ACC112 (cell line): ENCODE data around the gene TSHZ2.

ENCODE experiments used
- H2AFZ ChIP-seq: fragments of 200-600 bp; sonication (generic); one replicate; pipeline ENCODE4 v1.6.0; 2017; ENCODE audit warnings: antibody characterized with exemption, low read length; ENCODE audit not compliant: unreplicated experiment
- H3K27ac ChIP-seq: fragments of 200-600 bp; sonication (generic); 2 replicates; pipeline ENCODE4 v1.5.1; 2014; ENCODE audit warnings: low read depth, mild to moderate bottlenecking, antibody characterized with exemption, low read length, moderate library complexity
- H3K27me3 ChIP-seq: fragments of 200-600 bp; sonication (generic); 2 replicates; pipeline ENCODE4 v1.6.1; 2014; ENCODE audit warnings: mild to moderate bottlenecking, antibody characterized with exemption, low read length, moderate library complexity, mixed read lengths; ENCODE audit not compliant: insufficient read depth
- H3K36me3 ChIP-seq: fragments of 200-600 bp; sonication (generic); 2 replicates; pipeline ENCODE4 v1.6.1; 2016; ENCODE audit warnings: mild to moderate bottlenecking, antibody characterized with exemption, low read length, moderate library complexity, mixed read lengths; ENCODE audit not compliant: insufficient read depth
- H3K4me1 ChIP-seq: fragments of 200-600 bp; sonication (generic); one replicate; pipeline ENCODE4 v1.6.1; 2016; ENCODE audit warnings: low read length, mixed read lengths; ENCODE audit not compliant: insufficient read depth, unreplicated experiment, control insufficient read depth
- H3K4me3 ChIP-seq: fragments of 200-600 bp; sonication (generic); 2 replicates; pipeline ENCODE4 v1.5.1; 2014; ENCODE audit warnings: mild to moderate bottlenecking, low read depth, low read length
- H3K79me2 ChIP-seq: fragments of 200-600 bp; sonication (generic); one replicate; pipeline ENCODE4 v1.6.0; 2016; ENCODE audit warnings: low read length; ENCODE audit not compliant: control insufficient read depth, unreplicated experiment, insufficient read depth

The TSHZ2 gene

DNA sequence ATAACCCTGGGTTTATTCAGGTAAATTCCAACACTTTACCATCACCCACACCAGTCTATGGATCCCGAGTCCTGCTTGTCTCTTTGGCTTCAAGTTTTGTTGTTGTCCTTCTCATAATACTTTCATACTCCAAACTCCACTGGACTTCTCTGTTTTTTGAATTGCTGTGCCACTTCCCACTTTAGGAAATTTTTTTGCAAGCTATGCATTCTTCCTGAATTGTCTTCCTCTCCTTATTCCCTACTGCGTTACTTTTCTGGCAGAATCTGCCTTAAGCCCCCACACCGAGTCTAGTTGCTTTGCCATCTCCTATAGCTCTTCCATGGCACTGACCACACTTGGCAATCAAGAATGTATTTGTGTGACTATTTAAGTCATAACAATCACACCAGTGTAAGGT is 96.1 kb downstream of the TSHZ2 start:
- no peaks in the 10 kb centered on the region for H3K27me3 ChIP-seq

DNA sequence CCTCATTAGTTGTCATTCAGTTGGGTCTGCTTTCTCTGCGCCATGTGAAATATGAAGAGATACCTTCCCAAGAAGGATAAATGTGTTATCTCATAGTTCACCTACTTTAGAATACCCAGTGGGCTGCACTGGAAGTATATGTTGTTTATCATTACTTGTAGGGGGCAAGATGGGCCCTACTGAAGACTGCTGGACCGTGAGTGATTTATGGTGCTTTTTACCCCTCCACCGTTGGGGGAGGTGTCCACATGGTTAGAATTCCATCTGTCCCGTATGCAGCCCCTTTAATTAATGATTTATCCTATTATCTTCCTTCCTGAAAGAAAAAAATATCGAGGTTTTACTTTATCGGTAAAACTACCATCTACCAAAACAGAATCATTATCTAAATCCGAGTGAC is 97.0 kb downstream of the TSHZ2 start:
- H2AFZ ChIP-seq: no peak overlapping the region
- H3K4me3 ChIP-seq: no peak overlapping the region
- H3K27me3 ChIP-seq: no peaks in the 10 kb centered on the region
- H3K79me2 ChIP-seq: no peaks in the 10 kb centered on the region
- no peak overlapping the region for H3K27ac ChIP-seq
- no peaks in the 10 kb centered on the region for H3K36me3 ChIP-seq
- no peaks in the 10 kb centered on the region for H3K4me1 ChIP-seq

More for the DNA sequence above, 96.1 kb downstream of the TSHZ2 start:
- H3K36me3 ChIP-seq: no peaks in the 10 kb centered on the region
- no peak overlapping the region for H2AFZ ChIP-seq
- H3K79me2 ChIP-seq: no peaks in the 10 kb centered on the region
- no peaks in the 10 kb centered on the region for H3K4me1 ChIP-seq
- no peak overlapping the region for H3K27ac ChIP-seq
- no peak overlapping the region for H3K4me3 ChIP-seq

DNA sequence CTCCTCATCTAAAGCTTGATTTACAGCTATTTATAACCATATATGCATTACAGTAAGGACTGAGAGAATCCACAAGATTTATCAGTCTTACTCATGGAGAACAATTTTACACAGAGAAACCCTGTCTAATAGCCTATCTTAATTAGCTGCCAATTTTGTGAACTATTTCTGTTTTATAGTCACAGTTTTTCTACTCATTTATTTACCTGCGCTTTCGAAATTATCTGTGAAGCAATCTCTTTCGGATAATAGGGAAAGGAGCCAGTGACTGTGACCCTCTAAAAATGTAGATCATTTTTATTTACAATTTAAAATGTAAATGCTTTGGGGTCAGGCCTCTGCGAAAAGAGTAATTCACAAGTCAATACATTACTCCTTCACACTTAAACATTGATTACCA is 98.1 kb downstream of the TSHZ2 start:
- no peaks in the 10 kb centered on the region for H3K27me3 ChIP-seq

DNA sequence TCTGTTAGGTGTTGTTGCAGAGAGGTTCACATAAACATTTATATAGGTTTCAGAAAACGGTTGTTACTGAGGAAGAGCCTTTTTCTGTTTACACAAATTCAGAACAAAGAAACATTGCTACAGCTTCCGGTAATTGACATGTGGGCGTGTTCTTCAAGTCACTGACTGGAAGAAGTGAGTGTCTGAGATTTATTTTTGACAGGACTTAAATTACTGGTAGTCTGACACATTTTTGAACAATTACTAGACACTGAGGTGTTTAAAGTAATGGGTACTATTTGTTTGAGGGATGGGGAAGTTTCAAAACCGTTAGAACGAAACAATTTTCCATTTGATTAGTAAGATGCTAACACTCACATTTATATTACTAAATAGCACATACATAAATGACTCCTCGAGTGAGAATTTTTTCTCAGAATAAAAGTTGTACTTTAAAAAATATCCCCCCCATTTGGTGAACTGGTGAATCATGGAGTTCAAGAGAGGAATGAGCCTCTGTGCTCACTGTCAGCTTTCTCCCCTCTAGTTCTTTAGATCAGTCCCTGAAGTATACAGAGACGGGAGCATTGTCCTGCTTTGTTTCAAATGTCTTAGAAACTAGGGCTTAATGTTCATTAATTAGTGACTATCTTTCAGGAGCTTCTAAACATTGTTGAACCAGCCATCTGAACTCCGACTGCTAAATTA is 98.7 kb downstream of the TSHZ2 start:
- no peaks in the 10 kb centered on the region for H3K4me1 ChIP-seq
- no peak overlapping the region for H3K4me3 ChIP-seq
- H2AFZ ChIP-seq: no peak overlapping the region
- H3K27ac ChIP-seq: no peak overlapping the region
- no peaks in the 10 kb centered on the region for H3K36me3 ChIP-seq
- no peaks in the 10 kb centered on the region for H3K27me3 ChIP-seq
- no peaks in the 10 kb centered on the region for H3K79me2 ChIP-seq

More for the DNA sequence above, 98.1 kb downstream of the TSHZ2 start:
- Histone ChIP-seq H3K4me3 (no peak overlapping the region), H3K4me1 (no peaks in the 10 kb centered on the region), H3K79me2 (no peaks in the 10 kb centered on the region), H2AFZ (no peak overlapping the region), H3K27ac (no peak overlapping the region), H3K36me3 (no peaks in the 10 kb centered on the region)

DNA sequence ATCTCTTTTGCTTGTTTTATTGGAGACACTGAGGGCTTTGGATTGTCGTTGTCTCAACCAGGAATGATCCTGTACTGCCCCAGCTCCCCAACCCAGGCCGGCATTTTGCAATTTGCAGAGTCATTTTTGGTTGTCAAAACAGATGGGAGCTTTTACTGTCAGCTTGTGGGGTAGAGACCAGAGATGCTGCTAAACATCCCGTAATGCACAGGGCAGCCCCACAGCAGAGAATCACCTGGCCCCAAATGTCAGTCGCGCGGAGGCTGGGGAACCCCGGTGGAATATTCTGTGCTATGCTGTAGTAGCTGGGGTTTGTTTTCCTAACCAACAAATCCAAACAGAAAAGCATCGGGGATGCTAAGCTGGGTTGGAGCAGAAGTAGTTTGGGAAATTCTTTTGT is 99.7 kb downstream of the TSHZ2 start:
- no peaks in the 10 kb centered on the region for H3K4me1 ChIP-seq
- no peaks in the 10 kb centered on the region for H3K79me2 ChIP-seq
- no peak overlapping the region for H2AFZ ChIP-seq
- H3K27ac ChIP-seq: no peak overlapping the region
- no peaks in the 10 kb centered on the region for H3K27me3 ChIP-seq
- no peaks in the 10 kb centered on the region for H3K36me3 ChIP-seq
- H3K4me3 ChIP-seq: no peak overlapping the region

DNA sequence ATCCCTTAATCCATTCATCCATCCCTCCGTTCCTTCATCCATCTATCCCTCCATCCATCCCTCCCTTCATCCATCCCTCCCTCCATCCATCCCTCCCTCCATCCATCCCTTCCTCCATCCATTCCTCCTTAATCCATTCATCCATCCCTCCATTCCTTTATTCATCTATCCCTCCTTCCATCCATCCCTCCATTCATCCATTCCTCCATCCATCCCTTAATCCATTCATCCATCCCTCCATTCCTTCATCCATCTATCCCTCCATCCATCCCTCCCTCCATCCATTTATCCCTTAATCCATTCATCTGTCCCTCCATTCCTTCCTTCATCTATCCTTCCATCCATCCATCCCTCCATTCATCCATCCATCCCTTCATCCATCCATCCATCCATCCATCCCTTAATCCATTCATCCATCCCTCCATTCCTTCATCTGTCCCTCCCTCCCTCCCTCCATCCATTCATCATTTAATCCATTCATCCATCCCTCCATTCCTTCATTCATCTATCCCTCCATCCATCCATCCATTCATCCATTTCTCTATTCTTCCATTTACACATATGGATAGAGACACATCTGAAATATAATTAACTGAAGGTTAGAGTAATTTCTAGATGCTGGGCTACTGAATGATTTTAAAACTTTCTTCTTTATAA is 100.9 kb downstream of the TSHZ2 start:
- H3K27ac ChIP-seq: no peak overlapping the region
- peaks cover 6% of the 10 kb centered on the region for H3K4me1 ChIP-seq
- H2AFZ ChIP-seq: no peak overlapping the region
- no peaks in the 10 kb centered on the region for H3K79me2 ChIP-seq
- no peak overlapping the region for H3K4me3 ChIP-seq
- no peaks in the 10 kb centered on the region for H3K36me3 ChIP-seq
- H3K27me3 ChIP-seq: no peaks in the 10 kb centered on the region

DNA sequence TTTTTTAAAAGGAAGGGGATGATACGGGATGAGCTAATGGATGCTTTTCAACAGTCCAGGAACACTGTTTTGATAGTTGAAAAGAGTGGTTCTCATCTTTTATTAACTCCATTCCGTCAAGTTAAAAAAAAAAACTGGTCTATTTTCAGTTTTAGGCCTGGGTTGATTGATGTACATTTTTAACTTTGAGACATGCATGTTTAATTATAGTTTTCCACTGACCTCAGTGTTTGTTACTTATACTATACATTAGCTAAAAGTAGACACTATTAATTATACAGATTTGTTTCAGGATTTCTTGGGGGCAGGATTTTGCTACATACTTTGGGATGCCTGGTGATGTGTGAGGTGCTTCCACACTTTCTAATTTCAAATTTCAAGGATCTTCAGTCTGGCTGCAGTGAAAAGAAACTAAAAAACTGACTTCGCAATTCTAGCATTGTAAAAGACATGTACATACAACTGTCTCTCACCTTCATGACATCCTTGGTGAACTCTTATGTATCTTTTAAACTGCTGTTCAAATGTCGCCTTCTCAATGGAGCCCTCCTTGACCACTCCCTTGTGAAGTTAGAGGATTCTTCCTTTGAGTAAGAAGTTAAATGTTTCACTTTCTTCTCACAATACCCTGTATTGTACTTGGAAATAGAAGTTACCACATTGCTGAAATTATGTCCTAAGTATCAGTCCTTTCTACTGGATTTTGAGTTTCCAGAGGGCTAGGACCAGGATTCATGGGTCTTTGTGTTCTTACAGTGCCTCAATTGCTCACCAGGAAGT is 101.7 kb downstream of the TSHZ2 start:
- H3K36me3 ChIP-seq: no peaks in the 10 kb centered on the region
- H2AFZ ChIP-seq: no peak overlapping the region
- H3K4me1 ChIP-seq: peaks cover 6% of the 10 kb centered on the region
- no peaks in the 10 kb centered on the region for H3K79me2 ChIP-seq
- H3K27ac ChIP-seq: no peak overlapping the region
- no peak overlapping the region for H3K4me3 ChIP-seq
- no peaks in the 10 kb centered on the region for H3K27me3 ChIP-seq

DNA sequence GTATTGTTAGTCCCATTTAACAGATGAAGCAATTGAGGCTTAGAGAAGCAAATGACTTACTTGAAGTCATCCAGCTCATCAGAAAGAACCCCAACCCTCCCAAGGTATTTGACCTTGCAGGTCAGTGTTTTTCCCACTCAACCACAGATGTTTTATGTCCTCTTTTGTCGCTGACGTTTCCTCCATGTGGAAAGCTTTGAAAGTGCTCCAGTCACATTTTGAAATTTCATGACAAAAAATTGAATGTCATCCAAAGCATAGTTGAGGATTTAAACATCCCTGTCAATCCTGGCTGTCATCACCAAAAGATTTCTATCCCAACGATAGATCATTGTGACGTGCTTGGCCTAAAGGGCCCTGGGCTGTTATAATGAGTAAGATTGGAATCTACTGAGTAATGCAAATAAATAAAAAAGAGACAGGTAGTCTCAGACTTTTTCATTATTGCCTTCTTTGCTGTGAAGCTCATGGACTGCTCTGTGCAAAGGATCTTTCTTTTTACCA is 102.7 kb downstream of the TSHZ2 start:
- H3K27me3 ChIP-seq: no peaks in the 10 kb centered on the region
- H3K79me2 ChIP-seq: no peaks in the 10 kb centered on the region
- H3K36me3 ChIP-seq: no peaks in the 10 kb centered on the region
- H2AFZ ChIP-seq: no peak overlapping the region
- H3K4me1 ChIP-seq: peaks cover 6% of the 10 kb centered on the region
- no peak overlapping the region for H3K4me3 ChIP-seq
- no peak overlapping the region for H3K27ac ChIP-seq

DNA sequence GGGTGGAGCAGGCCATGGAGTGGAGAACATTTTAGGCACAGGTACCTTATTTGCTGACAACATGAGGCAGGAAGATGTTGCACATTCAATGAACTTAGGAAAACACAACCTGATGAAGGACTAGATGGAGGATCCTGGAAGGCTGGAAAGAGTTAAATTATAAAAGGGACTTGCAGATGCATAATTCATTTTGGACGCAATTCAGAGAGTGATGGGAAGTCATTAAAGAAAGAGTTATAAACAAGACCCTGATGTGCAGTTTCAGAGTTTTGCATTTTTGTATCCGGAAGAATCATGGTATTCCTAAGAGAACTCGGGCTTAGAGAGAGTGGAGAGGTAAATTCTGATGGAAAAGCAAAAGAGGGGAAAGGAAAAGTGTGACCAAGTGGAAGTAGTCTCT is 104.5 kb downstream of the TSHZ2 start:
- Histone ChIP-seq H3K27ac (no peak overlapping the region), H3K79me2 (no peaks in the 10 kb centered on the region), H3K27me3 (no peaks in the 10 kb centered on the region), H3K4me1 (peaks cover 11% of the 10 kb centered on the region), H2AFZ (no peak overlapping the region), H3K36me3 (no peaks in the 10 kb centered on the region), H3K4me3 (no peak overlapping the region)

DNA sequence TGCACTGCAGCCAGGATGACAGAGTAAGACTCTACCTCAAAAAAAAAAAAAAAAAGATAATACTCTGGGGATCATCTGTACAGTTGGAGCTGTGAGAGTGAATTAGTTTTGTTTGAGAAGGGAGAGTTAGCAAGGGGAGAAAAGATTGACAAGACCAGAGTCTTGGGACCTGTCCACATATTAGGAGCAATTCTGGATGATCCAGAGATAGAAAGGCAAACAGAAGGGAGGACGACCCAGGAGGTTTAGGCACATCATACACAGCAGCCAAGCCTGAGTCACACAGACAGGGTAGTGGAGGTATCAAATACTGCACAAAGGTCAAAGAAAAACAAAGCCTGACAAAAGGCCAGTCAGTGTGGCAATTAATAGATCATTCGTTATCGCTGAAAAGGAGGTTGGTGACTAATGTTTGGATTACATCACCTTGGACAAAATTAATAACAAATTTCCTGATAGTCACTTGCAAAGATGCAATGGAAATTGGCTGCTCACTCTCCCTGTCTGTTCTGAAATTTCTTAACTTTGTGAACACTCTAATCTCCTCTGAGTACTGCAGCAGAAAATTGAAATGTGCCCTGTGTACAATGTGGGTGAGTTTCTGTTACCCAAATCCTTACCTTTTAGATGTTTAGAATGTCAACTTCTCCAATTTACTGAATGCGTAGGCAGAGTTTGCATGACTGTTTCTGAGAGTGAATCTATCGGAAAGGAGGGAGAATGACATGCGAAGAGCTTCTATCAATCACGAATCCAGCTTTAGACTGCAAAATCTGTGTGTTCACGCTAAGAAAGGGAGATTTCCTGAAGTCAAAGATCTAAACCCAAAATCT is 105.4 kb downstream of the TSHZ2 start:
- Histone ChIP-seq H3K4me3 (no peak overlapping the region), H2AFZ (no peak overlapping the region), H3K27me3 (no peaks in the 10 kb centered on the region), H3K36me3 (no peaks in the 10 kb centered on the region), H3K27ac (no peak overlapping the region), H3K79me2 (no peaks in the 10 kb centered on the region), H3K4me1 (peaks cover 11% of the 10 kb centered on the region)
